ENCODE measurements around the gene PTPRD. TPM values are rescaled to one million over a fixed set of nuclear protein-coding genes. Genes with fewer than 3 reads are reported as not detected.
A peak's percentile ranks its signal among the peaks of the same experiment; 100 is the strongest.

Gene PTPRD
- total RNA-seq, 1 experiment from 2014 or later = 32.5 TPM

DNA sequence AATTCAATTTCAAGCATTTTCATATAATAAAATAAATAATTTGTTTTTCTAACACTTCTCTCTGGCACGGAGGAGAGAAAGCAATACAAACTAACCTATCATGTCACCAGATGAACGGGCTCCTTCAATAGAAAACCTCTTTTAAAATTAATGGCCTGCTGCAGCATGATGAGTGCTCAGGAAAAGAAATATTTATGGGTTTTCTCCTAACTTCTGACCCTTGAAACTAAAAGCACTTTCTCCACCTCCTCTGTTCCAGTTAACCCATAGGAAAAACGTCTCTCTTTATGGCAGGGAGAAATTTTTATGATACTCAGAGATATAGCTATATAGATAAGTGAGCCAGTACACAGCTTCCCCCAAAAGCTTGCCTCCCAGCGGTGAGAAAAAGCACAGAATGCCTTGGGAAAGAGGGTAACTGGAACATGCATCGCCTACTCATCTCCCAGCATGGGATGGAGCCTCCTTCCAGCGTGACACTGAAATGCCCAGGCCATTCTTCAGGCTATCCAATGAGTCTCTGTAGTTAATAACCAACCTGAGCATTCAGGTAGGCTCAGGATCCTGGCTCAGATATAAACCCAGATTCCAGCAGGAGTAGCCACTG is 1850.2 kb downstream of the PTPRD start:
- Histone ChIP-seq H3K18ac (ENCODE audit: insufficient read length, low read depth, low read length) (no peak overlapping the region), H3T11ph (ENCODE audit: low read length) (no peak overlapping the region), H2AFZ (ENCODE audit: low read length) (no peak overlapping the region), H3K4me2 (ENCODE audit: insufficient read depth, insufficient read length, low read length) (no peak overlapping the region), H2AK5ac (ENCODE audit: insufficient read length, low read length) (no peak overlapping the region), H3K27ac (ENCODE audit: insufficient read length, low read depth, low read length) (no peak overlapping the region), H4K20me1 (ENCODE audit: control insufficient read depth, insufficient read depth, insufficient read length) (no peaks in the 10 kb centered on the region), H2BK120ac (ENCODE audit: low read depth, low read length, poor library complexity, severe bottlenecking) (no peak overlapping the region), H3K9ac (ENCODE audit: extremely low read depth, insufficient read length, low read length) (no peak overlapping the region), H4K8ac (replicated peaks; ENCODE audit: insufficient read length, low read depth, low read length) (no peak overlapping the region), H2BK5ac (ENCODE audit: insufficient read length, low read length) (no peak overlapping the region), H2BK15ac (ENCODE audit: low read depth, low read length) (no peak overlapping the region), H2BK20ac (ENCODE audit: low read depth, low read length, poor library complexity, severe bottlenecking) (no peak overlapping the region), H3K56ac (ENCODE audit: insufficient read length, low read depth, low read length) (no peak overlapping the region), H3K23ac (ENCODE audit: insufficient read length, low read depth, low read length) (no peak overlapping the region), H2BK12ac (ENCODE audit: insufficient read length, low read depth, low read length) (no peak overlapping the region), H3K27me3 (ENCODE audit: insufficient read depth, low read length) (no peaks in the 10 kb centered on the region), H3K9me3 (ENCODE audit: control insufficient read depth, low read depth, low read length) (no peaks in the 10 kb centered on the region), H3K23me2 (ENCODE audit: insufficient read length, low read depth, low read length, poor library complexity, severe bottlenecking) (no peaks in the 10 kb centered on the region), H4K5ac (ENCODE audit: insufficient read length, low read depth, low read length) (no peak overlapping the region), H4K91ac (ENCODE audit: insufficient read length, low read depth, low read length) (no peak overlapping the region), H3K4ac (ENCODE audit: low read depth, low read length) (no peak overlapping the region), H3K14ac (ENCODE audit: insufficient read depth, low read length) (no peak overlapping the region), H3K4me1 (ENCODE audit: insufficient read depth, low read length) (no peaks in the 10 kb centered on the region; the same call in 1 of the 2 replicates), H3K79me1 (ENCODE audit: insufficient read depth, low read depth, low read length, poor library complexity, severe bottlenecking) (no peaks in the 10 kb centered on the region), H3K79me2 (ENCODE audit: insufficient read depth, low read length) (no peaks in the 10 kb centered on the region)
- Mint-ChIP-seq H3K9me3 (no peaks in the 10 kb centered on the region), H3K36me3 (ENCODE audit: insufficient read depth in 1 of 3, low read depth in 3 of 3) (peaks cover 0 to 9% (median 0%) of the 10 kb centered on the region in 3 experiments; a peak in 3 of 7 replicates), H3K27me3 (ENCODE audit: low read depth) (no peaks in the 10 kb centered on the region), H3K27ac (no peak overlapping the region; a peak in 3 of 7 replicates), H3K4me1 (peaks cover 10 to 18% of the 10 kb centered on the region in 2 experiments), H3K4me3 (no peak overlapping the region)
- no CpG with 5 or more reads among the region's 6 CpGs for WGBS (ENCODE audit: extremely low coverage, insufficient read length, low lambda C conversion rate)
- TF ChIP-seq, protein P1, sequence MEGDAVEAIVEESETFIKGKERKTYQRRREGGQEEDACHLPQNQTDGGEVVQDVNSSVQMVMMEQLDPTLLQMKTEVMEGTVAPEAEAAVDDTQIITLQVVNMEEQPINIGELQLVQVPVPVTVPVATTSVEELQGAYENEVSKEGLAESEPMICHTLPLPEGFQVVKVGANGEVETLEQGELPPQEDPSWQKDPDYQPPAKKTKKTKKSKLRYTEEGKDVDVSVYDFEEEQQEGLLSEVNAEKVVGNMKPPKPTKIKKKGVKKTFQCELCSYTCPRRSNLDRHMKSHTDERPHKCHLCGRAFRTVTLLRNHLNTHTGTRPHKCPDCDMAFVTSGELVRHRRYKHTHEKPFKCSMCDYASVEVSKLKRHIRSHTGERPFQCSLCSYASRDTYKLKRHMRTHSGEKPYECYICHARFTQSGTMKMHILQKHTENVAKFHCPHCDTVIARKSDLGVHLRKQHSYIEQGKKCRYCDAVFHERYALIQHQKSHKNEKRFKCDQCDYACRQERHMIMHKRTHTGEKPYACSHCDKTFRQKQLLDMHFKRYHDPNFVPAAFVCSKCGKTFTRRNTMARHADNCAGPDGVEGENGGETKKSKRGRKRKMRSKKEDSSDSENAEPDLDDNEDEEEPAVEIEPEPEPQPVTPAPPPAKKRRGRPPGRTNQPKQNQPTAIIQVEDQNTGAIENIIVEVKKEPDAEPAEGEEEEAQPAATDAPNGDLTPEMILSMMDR (conservative IDR thresholded peaks at IDR 0.05) = peak; percentile 35; the same call in 2 of the 3 replicates
- peak; percentile 38 for DNase-seq

Measured in H9 (cell line).